SH-SY5Y (cell line): ENCODE data around the gene SKP2.

Source experiments
- GATA2 ChIP-seq: IDR thresholded peaks from 2 replicates; pipeline ENCODE4 v1.6.1; 2011; ENCODE audit warnings: mild to moderate bottlenecking, low read depth, low read length
- GATA3 ChIP-seq: IDR thresholded peaks from 2 replicates; pipeline ENCODE4 v1.6.1; 2011; ENCODE audit warnings: low read depth, mild to moderate bottlenecking, low read length, moderate library complexity

DNA sequence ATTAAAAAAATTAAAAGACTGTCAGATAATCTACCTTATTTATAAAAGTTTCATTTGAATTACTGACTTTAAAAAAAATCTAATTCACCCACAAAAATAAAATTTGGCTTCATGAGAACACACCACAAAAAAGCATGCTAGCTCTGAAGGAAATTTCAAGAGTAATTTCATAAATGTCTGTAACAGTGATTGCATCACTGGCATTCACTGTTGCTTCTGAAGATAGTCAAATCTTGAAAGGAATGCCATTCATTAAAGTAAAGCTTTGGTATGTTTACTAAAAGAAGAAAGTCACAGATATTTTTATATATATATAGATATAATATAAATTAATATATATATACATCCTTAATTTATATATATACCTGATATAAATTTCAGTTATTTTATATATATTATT, 46.4 kb downstream of the SKP2 start:
- TF ChIP-seq GATA2 (no peak), GATA3 (no peak)
